ENCODE results near the gene TRIM22.
"Not testable (repeated sequence)": the region's sequence is repeated elsewhere in the genome, so short reads cannot be mapped to it uniquely, and the experiment has no call there.

Gene TRIM22

GRCh38 chr11:5703741-5704536 lies 14.3 kb downstream of the TRIM22 start:
- Histone ChIP-seq H3K36me3 (peaks cover 76% of the 10 kb centered on the region), H4K20me1 (no peaks in the 10 kb centered on the region), H3K4me2 (no peak overlapping the region)

GRCh38 chr11:5705688-5706087 lies 16.1 kb downstream of the TRIM22 start:
- Histone ChIP-seq H3K27ac (no peak overlapping the region), H3K27me3 (no peaks in the 10 kb centered on the region), H4K20me1 (0 out of 2 replicates have a peak, but pooled peaks cover 6% of the 10 kb centered on the region), H3K4me2 (no peak overlapping the region), H3K9me3 (no peaks in the 10 kb centered on the region), H3K4me1 (no peaks in the 10 kb centered on the region), H3K36me3 (peaks cover 79% of the 10 kb centered on the region), H3K9ac (no peak overlapping the region), H3K4me3 (no peak overlapping the region)
- TF ChIP-seq Cebpa-rat (IDR thresholded peaks at IDR 0.05): no peak

More at GRCh38 chr11:5703741-5704536, 14.3 kb downstream of the TRIM22 start:
- Histone ChIP-seq H3K27ac (no peak overlapping the region), H3K9me3 (no peaks in the 10 kb centered on the region), H3K4me3 (no peak overlapping the region), H3K9ac (no peak overlapping the region), H3K4me1 (no peaks in the 10 kb centered on the region), H3K27me3 (no peaks in the 10 kb centered on the region)
- TF ChIP-seq Cebpa-rat (IDR thresholded peaks at IDR 0.05): no peak

- no peak overlapping the region for H3K9ac ChIP-seq
- no peak overlapping the region for H3K4me3 ChIP-seq
- H3K36me3 ChIP-seq: peaks cover 27% of the 10 kb centered on the region
- no peaks in the 10 kb centered on the region; the same call in 1 of the 2 replicates for H3K9me3 ChIP-seq
- H3K27me3 ChIP-seq: no peaks in the 10 kb centered on the region
- H3K4me1 ChIP-seq: no peaks in the 10 kb centered on the region
- no peak overlapping the region for H3K27ac ChIP-seq
- no peak overlapping the region for H3K4me2 ChIP-seq
- TF ChIP-seq Cebpa-rat (IDR thresholded peaks at IDR 0.05): no peak
- 0 out of 2 replicates have a peak, but pooled peaks cover 6% of the 10 kb centered on the region for H4K20me1 ChIP-seq
Measured at GRCh38 chr11:5712507-5712906, 22.9 kb downstream of the TRIM22 start.

GRCh38 chr11:5713695-5714094 lies 24.1 kb downstream of the TRIM22 start:
- H3K4me3 ChIP-seq: no peak overlapping the region

GRCh38 chr11:5716518-5716917 lies 26.9 kb downstream of the TRIM22 start:
- not testable (repeated sequence) for H3K9me3 ChIP-seq, H4K20me1 ChIP-seq, H3K9ac ChIP-seq, H3K4me3 ChIP-seq, H3K4me2 ChIP-seq, H3K27me3 ChIP-seq, H3K27ac ChIP-seq, H3K4me1 ChIP-seq, H3K36me3 ChIP-seq

More at GRCh38 chr11:5713695-5714094, 24.1 kb downstream of the TRIM22 start:
- TF ChIP-seq Cebpa-rat (IDR thresholded peaks at IDR 0.05): no peak
- Histone ChIP-seq H3K4me1 (no peaks in the 10 kb centered on the region), H3K27me3 (no peaks in the 10 kb centered on the region), H3K27ac (no peak overlapping the region), H3K9me3 (no peaks in the 10 kb centered on the region; the same call in 1 of the 2 replicates), H3K4me2 (no peak overlapping the region), H3K9ac (no peak overlapping the region), H4K20me1 (0 out of 2 replicates have a peak, but pooled peaks cover 6% of the 10 kb centered on the region), H3K36me3 (peaks cover 15% of the 10 kb centered on the region)

GRCh38 chr11:5719703-5720495 lies 30.3 kb downstream of the TRIM22 start:
- no peak overlapping the region for H3K4me2 ChIP-seq
- H3K27ac ChIP-seq: no peak overlapping the region
- H3K9ac ChIP-seq: no peak overlapping the region
- H3K4me3 ChIP-seq: no peak overlapping the region
- peaks cover 5% of the 10 kb centered on the region; the same call in 1 of the 2 replicates for H3K36me3 ChIP-seq
- no peaks in the 10 kb centered on the region for H4K20me1 ChIP-seq
- no peak for TF ChIP-seq Cebpa-rat (IDR thresholded peaks at IDR 0.05)
- no peaks in the 10 kb centered on the region for H3K4me1 ChIP-seq
- H3K9me3 ChIP-seq: no peaks in the 10 kb centered on the region; the same call in 1 of the 2 replicates
- H3K27me3 ChIP-seq: no peaks in the 10 kb centered on the region

- no peak overlapping the region for H3K4me2 ChIP-seq
- H4K20me1 ChIP-seq: no peaks in the 10 kb centered on the region
- no peaks in the 10 kb centered on the region for H3K27me3 ChIP-seq
- H3K4me3 ChIP-seq: no peak overlapping the region
- TF ChIP-seq Cebpa-rat (IDR thresholded peaks at IDR 0.05): no peak
- no peak overlapping the region for H3K27ac ChIP-seq
- H3K9ac ChIP-seq: no peak overlapping the region
- H3K9me3 ChIP-seq: no peaks in the 10 kb centered on the region
- H3K36me3 ChIP-seq: peaks cover 5% of the 10 kb centered on the region; the same call in 1 of the 2 replicates
- H3K4me1 ChIP-seq: no peaks in the 10 kb centered on the region
Measured at GRCh38 chr11:5722622-5723021, 33.0 kb downstream of the TRIM22 start.

- Histone ChIP-seq H3K4me3 (no peak overlapping the region), H3K36me3 (no peaks in the 10 kb centered on the region), H4K20me1 (no peaks in the 10 kb centered on the region), H3K4me1 (no peaks in the 10 kb centered on the region), H3K27me3 (no peaks in the 10 kb centered on the region), H3K9ac (no peak overlapping the region), H3K9me3 (no peaks in the 10 kb centered on the region), H3K27ac (no peak overlapping the region), H3K4me2 (no peak overlapping the region)
- no peak for TF ChIP-seq Cebpa-rat (IDR thresholded peaks at IDR 0.05)
Measured at GRCh38 chr11:5726351-5726750, 36.8 kb downstream of the TRIM22 start.

GRCh38 chr11:5727691-5728090 lies 38.1 kb downstream of the TRIM22 start:
- H3K27me3 ChIP-seq: no peaks in the 10 kb centered on the region
- H3K4me1 ChIP-seq: no peaks in the 10 kb centered on the region
- no peaks in the 10 kb centered on the region for H3K36me3 ChIP-seq
- H3K27ac ChIP-seq: no peak overlapping the region
- H3K4me2 ChIP-seq: no peak overlapping the region
- no peaks in the 10 kb centered on the region for H3K9me3 ChIP-seq
- H3K9ac ChIP-seq: no peak overlapping the region
- no peak overlapping the region for H3K4me3 ChIP-seq
- TF ChIP-seq Cebpa-rat (IDR thresholded peaks at IDR 0.05): no peak
- no peaks in the 10 kb centered on the region for H4K20me1 ChIP-seq

- Histone ChIP-seq H3K4me3 (no peak within 1 kb of the TSS), H4K20me1 (no peaks in the 10 kb centered on the region), H3K4me2 (no peak within 1 kb of the TSS), H3K9me3 (peaks cover 5% of the 10 kb centered on the region), H3K4me1 (no peaks in the 10 kb centered on the region), H3K27me3 (no peaks in the 10 kb centered on the region), H3K9ac (no peak within 1 kb of the TSS), H3K36me3 (no peaks in the 10 kb centered on the region), H3K27ac (no peak within 1 kb of the TSS)
- TF ChIP-seq Cebpa-rat (IDR thresholded peaks at IDR 0.05): no peak
Measured at GRCh38 chr11:5736396-5736795, 46.8 kb downstream of the TRIM22 start, which contains the start of gene OR56B1. Gene OR56B1, plus strand, starts transcription at chr11:5736448. Its CDS starts 69 bp downstream, at chr11:5736517.
